NT2/D1 (cell line): ENCODE data around the gene C1orf53.

ENCODE experiments used
- SUZ12 ChIP-seq: IDR thresholded peaks from 2 replicates; pipeline ENCODE4 v1.6.1; 2011; ENCODE audit not compliant: insufficient read length, insufficient read depth; ENCODE audit errors: extremely low read depth
- YY1 ChIP-seq: IDR thresholded peaks from 2 replicates; pipeline ENCODE4 v1.6.1; 2011; ENCODE audit not compliant: insufficient read length, insufficient read depth

GRCh38 chr1:197951089-197951488 is 48.7 kb downstream of the C1orf53 start:
- TF ChIP-seq YY1: no peak
- TF ChIP-seq SUZ12: no peak
